NCI-H2196 treated with DMSO at 0.1 percent for 48 hours (cell line): Measurements from ENCODE around the gene ZNF786.
"Not testable (repeated sequence)": the region's sequence is repeated elsewhere in the genome, so short reads cannot be mapped to it uniquely, and the experiment has no call there.

Experiments
- DNase-seq: peaks from one replicate; lab custom pipeline; 2025; ENCODE audit not compliant: unreplicated experiment; lab: John Stamatoyannopoulos, UW

Gene ZNF786

GRCh38 chr7:149031353-149031910, 59.1 kb downstream of the ZNF786 start:
- no peak for DNase-seq

GRCh38 chr7:149030439-149030838, 60.1 kb downstream of the ZNF786 start:
- not testable (repeated sequence) for DNase-seq

- peak; percentile 99 for DNase-seq
Observed at GRCh38 chr7:149028346-149029109, 62.0 kb downstream of the ZNF786 start, which contains the start of gene PDIA4. Gene PDIA4 (minus strand): TSS chr7:149028505. CDS start chr7:149028408, 97 bp downstream.

- no peak for DNase-seq
Observed at GRCh38 chr7:149027611-149028345, 62.7 kb downstream of the ZNF786 start.

- DNase-seq = no peak
Observed at GRCh38 chr7:149027055-149027454, 63.5 kb downstream of the ZNF786 start.

GRCh38 chr7:149023662-149024061, 66.9 kb downstream of the ZNF786 start:
- DNase-seq = no peak

- DNase-seq = no peak
Observed at GRCh38 chr7:149022756-149023360, 67.7 kb downstream of the ZNF786 start.

- DNase-seq = no peak
Observed at GRCh38 chr7:149021725-149022062, 68.8 kb downstream of the ZNF786 start.

GRCh38 chr7:149020483-149020882, 70.0 kb downstream of the ZNF786 start:
- no peak for DNase-seq
